Fibroblast of villous mesenchyme (primary cell): ENCODE data around the gene ZSCAN32. TPM values are rescaled to one million over a fixed set of nuclear protein-coding genes. Genes with fewer than 3 reads are reported as not detected.

ENCODE experiments used
- DNase-seq: peaks from one replicate; pipeline ENCODE4 v3.0.0-alpha.2; 2010; ENCODE audit warnings: low read depth
- H3K4me3 ChIP-seq: 2 replicates; pipeline ENCODE4 v1.5.1; 2011; ENCODE audit warnings: low read depth, mild to moderate bottlenecking, low read length
- total RNA-seq: library from RNA; depleted of rRNA; stranded (reverse); fragments of >200 nt; gene quantifications from 2 replicates; pipeline ENCODE4 v1.2.3, GENCODE V29; 2012
- TF ChIP-seq, protein P1 (sequence below): IDR thresholded peaks from 2 replicates; pipeline ENCODE4 v1.5.1; 2012; ENCODE audit warnings: low read depth, mild to moderate bottlenecking, low read length; ENCODE audit not compliant: insufficient read depth

The ZSCAN32 gene
- total RNA-seq, 1 donor, result 12.1 TPM

DNA sequence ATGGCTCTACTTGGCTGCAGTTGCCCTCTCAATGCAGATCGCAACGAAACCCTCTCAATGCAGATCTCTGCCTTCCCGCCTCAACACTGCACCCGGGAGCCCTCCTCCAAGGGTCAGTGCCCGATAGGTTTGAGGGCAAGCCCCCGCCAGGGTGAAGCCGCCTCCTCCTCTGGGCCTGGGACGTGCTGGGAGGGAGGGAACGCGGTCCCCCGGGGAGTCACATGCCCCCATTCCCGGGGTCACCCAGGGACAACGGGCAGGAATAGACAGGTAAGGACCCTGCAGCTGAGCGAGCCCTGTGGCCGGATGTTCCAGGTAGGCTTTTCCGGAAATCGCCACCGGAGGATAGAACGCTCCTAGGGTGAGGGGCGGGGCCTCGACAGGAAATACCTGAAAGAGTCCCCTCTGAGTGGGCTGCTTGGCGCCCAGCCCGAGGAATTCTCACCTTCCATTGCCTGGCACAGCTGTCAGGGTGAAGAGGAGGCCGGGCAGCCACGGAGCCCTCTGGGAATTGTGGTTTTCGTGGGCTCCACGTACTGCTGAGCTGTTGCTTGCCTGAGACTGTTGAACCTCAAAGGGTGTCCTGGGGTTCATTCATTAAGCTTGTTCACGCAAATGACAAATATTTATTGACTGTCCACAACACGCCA lies 13.1 kb upstream of the ZSCAN32 start:
- TF ChIP-seq, protein P1, sequence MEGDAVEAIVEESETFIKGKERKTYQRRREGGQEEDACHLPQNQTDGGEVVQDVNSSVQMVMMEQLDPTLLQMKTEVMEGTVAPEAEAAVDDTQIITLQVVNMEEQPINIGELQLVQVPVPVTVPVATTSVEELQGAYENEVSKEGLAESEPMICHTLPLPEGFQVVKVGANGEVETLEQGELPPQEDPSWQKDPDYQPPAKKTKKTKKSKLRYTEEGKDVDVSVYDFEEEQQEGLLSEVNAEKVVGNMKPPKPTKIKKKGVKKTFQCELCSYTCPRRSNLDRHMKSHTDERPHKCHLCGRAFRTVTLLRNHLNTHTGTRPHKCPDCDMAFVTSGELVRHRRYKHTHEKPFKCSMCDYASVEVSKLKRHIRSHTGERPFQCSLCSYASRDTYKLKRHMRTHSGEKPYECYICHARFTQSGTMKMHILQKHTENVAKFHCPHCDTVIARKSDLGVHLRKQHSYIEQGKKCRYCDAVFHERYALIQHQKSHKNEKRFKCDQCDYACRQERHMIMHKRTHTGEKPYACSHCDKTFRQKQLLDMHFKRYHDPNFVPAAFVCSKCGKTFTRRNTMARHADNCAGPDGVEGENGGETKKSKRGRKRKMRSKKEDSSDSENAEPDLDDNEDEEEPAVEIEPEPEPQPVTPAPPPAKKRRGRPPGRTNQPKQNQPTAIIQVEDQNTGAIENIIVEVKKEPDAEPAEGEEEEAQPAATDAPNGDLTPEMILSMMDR, result no peak

DNA sequence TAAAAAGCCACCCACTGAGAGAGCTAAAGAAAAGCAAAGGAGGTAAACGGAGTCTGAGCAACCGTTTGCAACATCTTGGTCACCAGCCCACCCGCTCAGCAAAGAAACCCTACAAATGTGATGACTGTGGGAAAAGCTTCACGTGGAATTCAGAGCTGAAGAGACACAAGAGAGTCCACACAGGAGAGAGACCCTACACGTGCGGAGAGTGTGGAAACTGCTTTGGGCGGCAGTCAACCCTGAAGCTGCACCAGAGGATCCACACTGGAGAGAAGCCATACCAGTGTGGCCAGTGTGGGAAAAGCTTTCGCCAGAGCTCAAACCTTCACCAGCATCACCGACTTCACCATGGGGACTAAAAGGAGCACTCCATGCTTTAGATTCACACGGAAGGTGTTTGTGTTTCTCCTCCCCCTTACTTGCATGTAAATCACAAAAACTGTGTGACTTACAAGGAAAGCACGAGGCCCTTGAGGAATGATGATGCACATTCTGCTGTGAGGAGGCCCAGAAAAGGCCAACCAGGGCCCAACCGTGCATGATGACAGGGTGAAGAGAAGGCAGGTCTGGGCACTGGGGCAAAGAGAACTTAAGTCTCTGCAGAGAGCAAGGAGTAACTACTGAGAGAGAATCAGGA lies 7.9 kb upstream of the ZSCAN32 start:
- no peak overlapping the region for H3K4me3 ChIP-seq
- TF ChIP-seq, protein P1, result no peak
- DNase-seq, result no peak

More for the DNA sequence above, 13.1 kb upstream of the ZSCAN32 start:
- no peak for DNase-seq
- H3K4me3 ChIP-seq, result no peak overlapping the region

- peak overlapping the region; percentile 69 for H3K4me3 ChIP-seq
- TF ChIP-seq, protein P1, result no peak
- DNase-seq, result peak; percentile 24
These were observed 1.1 kb upstream of the ZSCAN32 start for GRCh38 chr16:3401719-3402397.

DNA sequence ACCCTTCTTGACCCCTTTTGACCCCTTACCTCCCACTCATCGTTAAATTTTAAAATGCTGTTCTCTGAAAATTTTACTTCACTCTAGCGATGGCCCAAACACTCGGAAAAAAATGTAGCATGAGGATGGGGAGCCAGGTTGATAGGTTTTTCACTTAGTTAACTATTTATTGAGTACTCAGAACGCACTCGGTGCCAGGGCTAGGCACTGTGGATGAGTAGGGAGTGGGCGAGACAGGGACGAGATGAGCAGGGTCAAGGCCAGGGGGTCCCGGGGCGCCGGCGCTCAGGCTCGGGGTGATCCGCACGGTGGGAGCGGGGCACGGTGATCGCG lies 392 bp downstream of the ZSCAN32 start:
- TF ChIP-seq, protein P1, result no peak
- DNase-seq, result no peak
- H3K4me3 ChIP-seq, result peak overlapping the region; percentile 69

- TF ChIP-seq, protein P1, result no peak
- no peak overlapping the region for H3K4me3 ChIP-seq
- no peak for DNase-seq
These were observed 11.0 kb downstream of the ZSCAN32 start for GRCh38 chr16:3389663-3390338.

DNA sequence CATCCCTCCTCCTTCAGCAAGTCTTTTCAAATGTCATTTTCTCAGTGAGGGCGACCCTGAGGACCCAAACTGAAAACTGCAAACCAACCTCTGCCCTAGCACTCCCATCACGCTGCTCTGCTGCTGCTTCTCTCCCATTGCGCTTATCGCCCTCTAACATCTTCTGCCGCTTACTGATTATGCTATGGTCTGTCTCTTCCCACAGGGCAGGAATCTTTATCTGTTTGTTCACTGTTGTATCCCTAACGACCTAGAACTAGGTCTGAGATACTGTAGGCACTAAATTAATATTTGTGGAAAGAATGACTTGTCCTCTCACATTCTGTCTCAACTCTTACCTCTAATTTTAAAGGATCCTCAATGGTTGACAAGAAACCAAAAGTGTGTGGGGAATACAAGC lies 12.5 kb downstream of the ZSCAN32 start:
- DNase-seq, result no peak
- H3K4me3 ChIP-seq, result no peak overlapping the region
- TF ChIP-seq, protein P1, result no peak
